HUDEP-2 (cell line): ENCODE results near the gene NOD2.

ENCODE experiments used
- DNase-seq, 76 experiments: peaks; one replicate each; lab custom pipeline; 2025; ENCODE audit not compliant: unreplicated experiment in 76 of 76; lab: John Stamatoyannopoulos, UW

Gene NOD2

DNA sequence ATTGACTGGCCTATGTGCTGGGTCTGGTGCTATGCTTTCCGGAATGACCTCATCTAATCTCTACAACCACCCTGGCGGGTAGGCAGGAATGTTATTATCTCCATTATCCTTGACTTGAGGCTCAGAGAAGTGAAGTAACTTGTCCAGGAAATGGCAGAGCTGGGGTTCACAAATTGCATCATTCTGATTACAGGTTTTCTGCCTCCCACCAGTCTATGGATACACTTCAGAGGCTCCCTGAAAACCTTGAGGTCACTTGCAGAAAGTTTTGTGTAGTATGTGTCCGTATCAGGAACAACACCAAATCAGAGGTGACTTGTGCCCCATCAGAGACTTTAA is 19.1 kb downstream of the NOD2 start:
- DNase-seq: no peak

DNA sequence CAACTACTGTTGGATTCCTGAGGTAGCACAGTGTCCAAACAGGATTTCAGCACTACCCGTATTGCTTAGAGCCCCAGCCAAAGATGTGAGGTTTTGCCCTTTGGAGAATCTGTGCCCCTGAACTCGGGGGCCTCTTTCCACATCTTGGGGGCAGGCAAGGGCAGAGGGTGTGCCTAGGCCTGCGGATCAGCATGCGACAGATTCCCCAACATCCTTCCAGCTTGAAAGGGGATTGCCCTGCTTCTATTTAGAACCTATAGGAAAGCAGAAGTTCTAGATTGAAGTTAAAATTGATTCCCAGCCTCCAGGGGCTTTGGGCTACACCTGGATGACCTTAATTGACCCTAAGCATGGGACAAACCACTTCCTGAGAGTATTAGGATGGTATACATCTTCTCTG is 19.6 kb downstream of the NOD2 start:
- DNase-seq: no peak

DNA sequence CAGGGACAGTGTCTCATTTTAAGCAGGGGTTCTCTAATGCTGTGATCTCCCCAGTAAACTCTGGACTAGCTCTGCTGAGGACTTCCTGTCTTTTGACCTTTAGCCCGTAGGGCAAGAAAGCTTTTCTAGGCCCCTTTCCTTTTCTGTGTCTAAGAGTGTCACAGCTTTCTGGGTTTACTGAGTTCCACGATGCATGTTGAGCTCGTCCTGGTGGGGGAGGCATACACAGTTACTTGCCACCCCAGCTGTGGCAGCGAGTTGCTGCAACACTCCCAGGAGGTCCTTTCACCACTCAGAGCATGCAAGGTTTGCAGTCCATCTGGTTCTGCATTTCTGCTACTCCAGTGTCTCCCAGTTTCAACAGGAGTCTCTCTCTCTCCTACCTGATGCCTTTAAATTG is 23.7 kb downstream of the NOD2 start:
- DNase-seq: no peak

DNA sequence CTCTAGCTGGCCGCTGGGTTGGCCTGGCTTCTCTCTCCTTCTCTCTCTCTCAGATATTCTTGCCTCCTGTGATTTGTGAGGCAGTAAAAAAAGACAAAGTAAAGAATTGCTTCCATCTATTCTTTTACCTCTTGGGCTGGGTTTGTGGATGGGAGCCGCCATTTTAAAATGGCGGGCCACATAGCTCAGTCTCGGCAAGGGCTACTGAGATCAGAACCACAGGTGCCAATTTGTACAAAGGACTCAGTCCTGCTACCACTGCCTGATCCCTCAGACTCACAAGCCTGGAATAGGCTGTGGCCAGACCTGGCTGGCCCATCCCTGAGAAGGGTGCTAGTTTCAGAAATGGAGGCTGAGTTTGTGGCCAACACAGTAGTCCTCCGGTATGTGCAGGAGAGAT is 24.1 kb downstream of the NOD2 start:
- no peak for DNase-seq

DNA sequence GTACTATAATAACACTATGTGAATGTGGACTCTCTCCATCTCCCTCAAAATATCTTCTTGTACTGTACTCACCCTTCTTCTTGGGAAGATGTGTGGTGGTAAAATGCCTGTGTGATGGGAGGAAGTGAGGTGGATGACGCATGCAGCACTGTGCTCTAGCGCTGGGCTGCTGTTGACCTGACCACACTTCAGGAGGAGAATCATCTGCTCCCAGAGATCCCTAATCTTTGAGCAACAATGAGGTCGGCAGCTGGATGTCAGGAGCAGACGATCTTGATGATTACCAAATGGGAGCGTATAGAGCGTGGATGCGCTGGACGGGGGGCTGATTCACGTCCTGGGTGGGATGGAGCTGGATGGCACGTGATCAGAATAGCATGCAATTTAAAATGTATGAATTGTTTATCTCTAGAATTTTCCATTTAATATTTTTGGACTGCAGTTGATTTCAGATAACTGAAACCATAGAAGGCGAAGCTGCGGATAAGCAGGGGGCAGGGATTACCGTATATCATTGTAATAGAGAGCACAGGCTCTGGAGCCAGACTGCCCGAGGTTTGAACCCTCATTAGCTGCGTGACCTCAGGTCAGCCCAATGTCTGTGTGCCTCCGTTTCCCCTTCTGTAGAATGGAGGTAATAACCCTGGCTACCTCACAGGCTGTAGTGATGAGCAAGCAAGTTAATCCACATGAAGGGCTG is 24.8 kb downstream of the NOD2 start:
- DNase-seq: no peak

DNA sequence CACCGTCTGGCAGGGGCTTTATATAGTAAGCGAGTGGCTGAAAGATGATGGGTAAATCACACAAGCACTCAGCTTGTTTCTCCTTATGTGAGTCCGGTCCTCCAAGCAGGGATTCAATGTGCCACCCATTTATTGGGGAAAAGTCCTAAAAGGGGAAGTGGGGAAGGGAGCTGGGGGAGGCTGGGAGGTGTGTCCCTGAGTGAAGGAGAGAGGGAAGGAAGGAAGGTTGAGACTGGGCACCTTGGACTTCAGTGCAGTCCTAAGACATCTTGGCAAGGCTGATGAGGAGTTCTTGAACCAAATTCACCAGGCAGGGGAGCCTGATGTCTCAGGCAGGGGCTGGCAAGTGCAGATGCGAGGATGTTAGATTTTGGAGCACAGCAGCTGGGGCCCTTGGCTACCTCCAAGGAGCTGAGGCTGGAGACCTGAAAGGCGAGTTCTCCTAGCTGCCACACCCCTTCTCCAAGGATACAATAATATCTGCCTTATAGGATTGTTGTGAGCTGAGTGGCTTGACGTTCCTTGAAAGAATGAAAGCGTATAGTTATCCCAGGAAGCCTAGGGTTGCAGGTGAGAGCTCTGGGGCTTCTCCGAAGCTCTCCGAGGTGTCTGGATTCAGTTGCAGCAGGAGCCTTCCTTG is 25.5 kb downstream of the NOD2 start:
- no peak for DNase-seq

DNA sequence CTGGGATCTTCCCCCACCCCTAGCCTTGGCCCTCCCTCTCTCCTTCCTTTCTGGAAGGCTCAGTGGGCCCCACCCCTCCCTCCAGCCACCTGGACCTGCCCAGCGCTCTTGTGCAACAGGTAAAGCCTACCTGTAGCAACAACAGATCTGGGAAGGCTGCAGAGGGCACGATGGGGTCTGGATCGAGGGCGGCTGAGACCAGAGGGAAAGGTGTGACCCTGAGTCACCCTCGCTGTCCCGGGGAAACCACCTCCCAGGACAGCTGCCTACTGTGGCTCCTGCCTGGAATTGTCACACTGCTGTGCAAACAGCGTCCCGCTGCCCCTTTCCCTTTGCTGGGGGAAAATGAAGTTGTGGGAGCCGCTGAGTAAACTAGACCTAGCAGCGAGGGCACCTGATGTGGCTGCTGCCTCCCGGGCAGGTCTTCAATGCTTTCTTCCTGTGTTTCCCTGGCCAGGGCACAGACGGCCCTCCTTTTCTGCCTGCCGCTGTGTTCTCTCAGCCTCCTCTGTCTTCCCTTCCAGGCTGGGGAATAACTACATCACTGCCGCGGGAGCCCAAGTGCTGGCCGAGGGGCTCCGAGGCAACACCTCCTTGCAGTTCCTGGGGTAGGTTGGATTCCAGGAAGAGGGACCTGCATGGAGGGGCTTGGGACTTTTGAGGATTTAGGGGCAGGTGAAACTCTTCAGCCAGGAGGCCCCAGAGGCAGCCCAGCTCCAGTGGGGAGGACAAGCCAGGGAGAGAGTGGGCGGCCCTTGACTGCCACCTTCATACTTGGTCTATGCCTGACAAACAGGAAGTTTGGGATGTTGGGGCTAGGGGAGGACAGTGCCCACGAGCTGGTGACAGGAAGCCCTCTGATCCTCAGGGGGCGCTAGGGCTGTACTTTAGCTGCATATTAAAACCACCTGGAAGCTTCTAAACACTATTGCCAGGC is 26.3 kb downstream of the NOD2 start:
- no peak for DNase-seq

DNA sequence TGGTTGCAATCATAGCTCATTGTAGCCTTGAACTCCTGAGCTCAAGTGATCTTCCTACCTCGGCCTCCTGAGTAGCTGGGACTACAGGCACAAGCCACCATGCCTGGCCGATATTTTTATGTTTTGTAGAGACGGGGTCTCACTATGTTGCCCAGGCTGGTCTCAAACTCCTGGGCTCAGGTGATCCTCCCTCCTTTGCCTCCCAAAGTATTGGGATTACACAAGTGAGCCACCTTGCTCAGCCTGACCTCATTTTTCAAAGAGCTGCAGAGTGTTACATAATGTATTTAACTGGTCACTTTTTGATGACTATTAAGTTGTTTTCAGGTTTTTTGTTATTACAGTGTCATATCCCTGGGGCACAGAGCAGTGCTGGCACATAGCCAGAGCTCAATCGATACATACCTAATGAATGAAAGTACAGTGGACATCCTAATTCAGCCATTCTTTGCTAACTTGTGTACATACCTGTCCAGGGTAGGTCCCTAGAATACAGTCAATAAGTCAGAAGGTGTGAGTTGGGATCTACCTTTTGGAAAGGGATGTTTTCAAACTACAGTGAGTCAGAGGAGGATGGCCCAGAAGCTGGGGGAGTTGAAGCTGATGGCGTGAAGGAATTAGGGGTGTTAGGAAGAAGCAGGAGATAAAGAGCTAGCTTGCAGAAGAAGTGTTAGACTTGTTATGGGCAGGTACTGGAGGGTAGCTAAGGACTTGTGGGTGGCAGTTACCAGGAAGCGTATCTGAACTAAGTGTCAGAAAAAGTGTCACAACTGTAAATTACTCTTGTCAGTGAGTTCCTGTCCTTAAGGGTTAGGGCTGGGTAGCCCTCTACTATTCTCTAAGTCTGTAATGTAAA is 28.4 kb downstream of the NOD2 start:
- DNase-seq: no peak

DNA sequence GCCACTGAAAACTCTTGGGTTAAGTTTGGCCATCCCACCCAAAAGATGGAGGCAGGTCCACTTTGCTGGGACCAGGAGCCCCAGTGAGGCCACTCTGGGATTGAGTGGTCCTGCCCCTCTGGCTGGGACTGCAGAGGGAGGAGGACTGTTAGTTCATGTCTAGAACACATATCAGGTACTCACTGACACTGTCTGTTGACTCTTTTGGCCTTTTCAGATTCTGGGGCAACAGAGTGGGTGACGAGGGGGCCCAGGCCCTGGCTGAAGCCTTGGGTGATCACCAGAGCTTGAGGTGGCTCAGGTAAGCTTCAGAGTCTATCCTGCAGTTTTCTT is 29.0 kb downstream of the NOD2 start:
- DNase-seq: no peak

DNA sequence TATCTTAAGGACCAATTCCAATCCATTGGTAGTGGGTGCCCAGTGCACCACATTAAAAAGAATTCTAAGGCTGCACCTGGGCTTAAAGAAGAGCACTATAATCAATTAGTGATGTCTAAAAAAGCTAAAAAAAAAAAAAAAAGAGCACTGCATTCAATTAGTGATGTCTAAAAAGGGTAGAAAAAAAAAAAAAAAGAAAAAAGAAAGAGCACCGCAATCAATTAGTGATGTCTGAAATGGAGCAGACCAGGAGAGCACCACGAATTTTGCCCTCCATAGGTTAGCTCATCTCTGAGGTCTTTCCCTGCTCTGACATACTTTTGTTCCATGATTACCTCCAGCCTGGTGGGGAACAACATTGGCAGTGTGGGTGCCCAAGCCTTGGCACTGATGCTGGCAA is 29.6 kb downstream of the NOD2 start:
- no peak for DNase-seq

DNA sequence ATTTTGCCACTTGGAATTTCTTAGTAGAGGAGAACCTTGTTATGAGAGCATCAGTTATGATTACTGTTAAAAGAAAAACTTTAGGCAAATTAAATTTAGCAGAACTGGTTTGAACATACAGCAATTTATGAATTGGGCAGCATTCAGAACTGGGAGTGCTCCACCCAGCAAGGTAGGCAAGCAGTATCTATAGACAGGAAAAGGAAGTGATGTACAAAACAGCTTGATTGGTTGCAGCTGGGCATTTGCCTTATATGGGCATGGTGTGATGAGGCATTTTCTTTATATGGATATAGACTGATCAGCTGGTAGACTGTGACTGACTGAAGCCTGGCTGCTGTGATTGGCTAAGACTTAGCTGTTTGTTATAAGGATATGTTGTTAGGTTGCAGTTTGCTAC is 30.9 kb downstream of the NOD2 start:
- no peak for DNase-seq

DNA sequence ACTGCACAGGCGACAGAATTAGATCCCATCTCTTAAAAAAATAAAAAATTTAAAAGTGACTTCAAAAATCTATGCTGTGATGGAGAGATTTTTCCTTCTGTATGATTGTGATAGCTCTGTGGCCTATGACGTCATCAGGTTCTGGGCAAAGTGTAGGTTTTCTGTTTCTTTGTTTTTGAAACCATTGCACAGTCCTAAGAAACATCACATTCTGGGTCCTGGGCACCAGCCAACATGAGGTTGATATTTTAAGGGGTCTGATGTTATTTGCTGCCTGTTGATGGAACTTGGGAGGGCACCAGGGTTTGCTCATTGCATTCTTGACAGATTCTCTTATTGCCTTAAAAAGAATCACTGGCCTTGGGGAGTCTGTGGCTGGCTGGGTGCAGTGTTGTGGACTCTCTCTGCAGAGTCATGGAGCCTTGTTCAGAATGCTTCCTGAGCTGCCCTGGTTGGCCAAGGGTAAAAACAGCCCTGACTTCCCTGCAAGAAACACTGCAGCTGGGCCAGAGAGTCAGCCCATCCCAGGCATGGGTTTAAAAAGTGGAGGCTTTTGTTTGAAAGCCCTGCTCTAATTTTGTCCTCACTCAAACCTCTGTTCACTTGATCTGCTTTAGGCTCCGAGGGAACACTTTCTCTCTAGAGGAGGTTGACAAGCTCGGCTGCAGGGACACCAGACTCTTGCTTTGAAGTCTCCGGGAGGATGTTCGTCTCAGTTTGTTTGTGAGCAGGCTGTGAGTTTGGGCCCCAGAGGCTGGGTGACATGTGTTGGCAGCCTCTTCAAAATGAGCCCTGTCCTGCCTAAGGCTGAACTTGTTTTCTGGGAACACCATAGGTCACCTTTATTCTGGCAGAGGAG is 38.0 kb downstream of the NOD2 start:
- no peak for DNase-seq

DNA sequence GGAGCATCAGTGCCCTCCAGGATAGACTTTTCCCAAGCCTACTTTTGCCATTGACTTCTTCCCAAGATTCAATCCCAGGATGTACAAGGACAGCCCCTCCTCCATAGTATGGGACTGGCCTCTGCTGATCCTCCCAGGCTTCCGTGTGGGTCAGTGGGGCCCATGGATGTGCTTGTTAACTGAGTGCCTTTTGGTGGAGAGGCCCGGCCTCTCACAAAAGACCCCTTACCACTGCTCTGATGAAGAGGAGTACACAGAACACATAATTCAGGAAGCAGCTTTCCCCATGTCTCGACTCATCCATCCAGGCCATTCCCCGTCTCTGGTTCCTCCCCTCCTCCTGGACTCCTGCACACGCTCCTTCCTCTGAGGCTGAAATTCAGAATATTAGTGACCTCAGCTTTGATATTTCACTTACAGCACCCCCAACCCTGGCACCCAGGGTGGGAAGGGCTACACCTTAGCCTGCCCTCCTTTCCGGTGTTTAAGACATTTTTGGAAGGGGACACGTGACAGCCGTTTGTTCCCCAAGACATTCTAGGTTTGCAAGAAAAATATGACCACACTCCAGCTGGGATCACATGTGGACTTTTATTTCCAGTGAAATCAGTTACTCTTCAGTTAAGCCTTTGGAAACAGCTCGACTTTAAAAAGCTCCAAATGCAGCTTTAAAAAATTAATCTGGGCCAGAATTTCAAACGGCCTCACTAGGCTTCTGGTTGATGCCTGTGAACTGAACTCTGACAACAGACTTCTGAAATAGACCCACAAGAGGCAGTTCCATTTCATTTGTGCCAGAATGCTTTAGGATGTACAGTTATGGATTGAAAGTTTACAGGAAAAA is 38.8 kb downstream of the NOD2 start:
- no peak for DNase-seq

DNA sequence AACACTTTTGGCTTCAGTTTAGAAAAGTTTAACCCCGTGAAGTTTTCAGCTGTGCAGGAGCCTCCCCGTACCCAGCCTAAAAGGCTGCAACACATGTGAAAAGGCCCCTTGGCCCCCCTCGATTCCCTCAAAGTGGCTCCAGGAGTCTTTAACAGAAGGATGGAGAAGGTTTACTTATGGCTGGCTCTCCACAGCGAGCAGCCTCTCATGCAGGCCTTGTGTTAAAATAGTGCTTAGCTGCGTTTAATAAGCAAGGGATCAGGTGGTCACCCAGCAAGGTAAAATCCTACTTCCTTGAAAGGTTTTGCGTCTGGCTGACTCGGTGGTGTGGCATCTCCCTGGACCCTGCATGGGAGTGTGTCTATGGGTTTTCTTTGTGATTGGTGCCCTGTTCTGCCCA is 40.1 kb downstream of the NOD2 start:
- no peak for DNase-seq

DNA sequence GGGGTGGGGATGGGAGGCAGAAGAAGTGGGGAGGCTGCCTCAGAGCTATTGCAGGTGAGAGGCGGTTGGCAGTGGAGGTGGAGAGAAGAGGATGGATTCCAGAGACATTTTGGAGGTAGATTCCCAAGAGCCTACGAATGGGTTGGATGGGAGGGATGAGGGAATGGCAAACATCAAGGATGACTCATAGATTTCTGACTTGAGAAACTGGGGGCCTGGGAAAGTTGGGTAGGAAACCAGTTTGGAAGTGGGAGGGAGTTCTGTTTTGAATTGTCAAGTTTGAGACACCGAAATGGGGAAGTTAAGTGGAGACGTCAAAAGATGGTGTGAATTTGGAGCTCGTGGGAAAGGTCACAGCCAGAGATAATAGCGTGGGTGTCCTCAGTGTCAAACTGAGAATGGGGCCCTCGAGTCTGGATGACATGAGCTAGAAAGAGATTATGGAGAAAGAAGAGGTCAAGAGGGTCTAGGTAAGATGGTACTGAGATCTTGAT is 42.3 kb downstream of the NOD2 start:
- no peak for DNase-seq

DNA sequence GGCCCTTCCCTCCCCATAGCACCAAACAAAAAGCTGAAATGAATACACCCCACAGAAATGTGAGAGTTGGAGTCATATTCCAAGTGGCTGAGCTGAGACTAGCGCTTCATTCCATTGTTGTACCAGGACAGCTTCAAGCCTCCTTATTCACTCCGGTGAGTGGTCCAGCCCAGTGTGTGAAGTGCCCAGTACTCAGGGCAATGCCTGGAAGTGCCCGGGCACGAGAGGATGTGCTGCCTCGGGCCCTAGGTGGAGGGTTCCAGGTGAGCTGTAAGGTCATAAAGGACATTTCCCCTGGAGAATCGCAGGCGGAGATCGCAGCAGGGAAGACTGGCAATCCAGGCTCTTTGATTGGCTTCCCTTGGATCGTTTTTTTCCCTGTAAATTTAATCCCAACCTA is 43.0 kb downstream of the NOD2 start:
- no peak for DNase-seq

DNA sequence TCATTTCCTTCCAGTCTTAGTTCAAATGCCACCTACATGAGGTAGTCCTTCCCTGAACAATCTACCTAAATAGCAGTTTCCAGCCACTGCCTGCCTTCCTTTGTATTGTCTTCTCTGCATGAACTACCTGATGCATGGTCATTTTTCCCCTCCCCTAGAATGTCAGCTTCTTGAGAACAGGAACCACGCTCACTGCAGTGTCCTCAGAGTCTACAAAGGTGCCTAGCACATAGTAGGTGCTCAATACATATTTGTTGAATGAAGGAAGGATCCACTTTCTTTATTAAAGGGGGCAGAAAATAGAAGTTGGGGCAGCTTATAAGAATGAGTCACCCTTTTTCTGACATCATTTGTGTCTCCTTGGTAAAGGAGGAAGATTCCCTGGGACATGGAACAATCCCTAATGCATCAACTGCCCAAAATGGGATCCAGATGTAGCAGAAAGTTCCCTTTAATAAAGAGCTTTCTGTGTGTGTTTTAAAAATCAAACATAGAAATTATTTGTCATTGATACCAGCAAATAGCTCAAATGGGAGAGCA is 44.1 kb downstream of the NOD2 start:
- no peak for DNase-seq

DNA sequence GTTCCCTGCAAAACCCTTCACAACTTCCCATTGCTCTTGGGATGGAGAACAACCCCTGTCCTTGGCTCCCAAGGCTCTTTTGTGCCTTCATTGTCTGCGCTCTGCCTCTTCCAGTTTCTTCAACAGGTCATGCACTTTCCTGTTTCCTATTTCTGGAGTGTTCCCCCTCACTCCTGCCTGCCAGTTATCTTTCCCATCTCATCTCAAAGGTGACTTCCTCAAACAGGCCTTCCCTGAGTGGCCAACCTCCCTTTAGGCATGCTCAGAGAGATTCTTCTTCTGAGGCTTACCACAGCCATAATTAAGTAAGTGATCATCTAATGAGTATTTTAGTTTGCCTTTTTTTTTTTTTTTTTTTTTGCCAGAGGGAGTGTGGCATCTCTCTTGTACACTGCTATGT is 45.6 kb downstream of the NOD2 start:
- DNase-seq: no peak

DNA sequence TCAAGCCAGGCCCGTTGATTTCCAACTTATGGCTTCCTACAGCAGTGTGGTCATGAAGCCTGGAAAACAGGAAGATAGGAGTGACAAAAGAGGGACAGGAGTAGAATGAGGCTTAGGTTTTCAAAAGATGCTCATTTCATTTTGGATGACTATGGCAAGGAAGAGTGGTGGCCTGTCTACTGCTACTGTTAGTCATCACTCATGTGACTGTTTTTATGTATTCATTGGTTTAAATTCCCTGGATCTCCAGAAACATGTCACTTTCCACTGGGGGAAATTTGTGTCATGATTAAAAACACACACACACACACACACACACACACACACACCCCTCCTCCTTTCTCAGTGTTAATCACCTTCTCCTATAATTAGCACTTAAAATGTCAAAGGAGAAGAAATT is 47.3 kb downstream of the NOD2 start:
- no peak for DNase-seq
